ENCODE results near the gene DHRS3.

DNA sequence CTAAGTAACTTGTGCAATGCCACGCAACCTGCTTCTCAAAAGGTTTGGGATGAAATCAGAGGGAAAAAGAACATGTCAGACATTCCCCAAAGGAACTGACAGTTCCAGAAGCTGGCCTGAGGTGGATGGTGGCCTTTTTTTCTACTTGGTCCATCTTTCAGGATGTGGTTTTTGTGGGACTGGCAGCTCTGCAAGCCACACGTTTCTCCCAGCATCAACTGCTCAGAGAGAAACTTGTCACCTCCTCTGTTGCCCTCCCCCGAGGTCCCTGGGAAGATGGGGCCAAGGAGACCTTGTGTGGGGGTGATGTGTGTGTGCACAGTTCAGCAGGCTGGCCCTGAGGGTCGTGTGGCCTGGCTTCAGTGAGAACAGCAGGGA is 2.5 kb upstream of the DHRS3 start:
- TF ChIP-seq, protein P1, sequence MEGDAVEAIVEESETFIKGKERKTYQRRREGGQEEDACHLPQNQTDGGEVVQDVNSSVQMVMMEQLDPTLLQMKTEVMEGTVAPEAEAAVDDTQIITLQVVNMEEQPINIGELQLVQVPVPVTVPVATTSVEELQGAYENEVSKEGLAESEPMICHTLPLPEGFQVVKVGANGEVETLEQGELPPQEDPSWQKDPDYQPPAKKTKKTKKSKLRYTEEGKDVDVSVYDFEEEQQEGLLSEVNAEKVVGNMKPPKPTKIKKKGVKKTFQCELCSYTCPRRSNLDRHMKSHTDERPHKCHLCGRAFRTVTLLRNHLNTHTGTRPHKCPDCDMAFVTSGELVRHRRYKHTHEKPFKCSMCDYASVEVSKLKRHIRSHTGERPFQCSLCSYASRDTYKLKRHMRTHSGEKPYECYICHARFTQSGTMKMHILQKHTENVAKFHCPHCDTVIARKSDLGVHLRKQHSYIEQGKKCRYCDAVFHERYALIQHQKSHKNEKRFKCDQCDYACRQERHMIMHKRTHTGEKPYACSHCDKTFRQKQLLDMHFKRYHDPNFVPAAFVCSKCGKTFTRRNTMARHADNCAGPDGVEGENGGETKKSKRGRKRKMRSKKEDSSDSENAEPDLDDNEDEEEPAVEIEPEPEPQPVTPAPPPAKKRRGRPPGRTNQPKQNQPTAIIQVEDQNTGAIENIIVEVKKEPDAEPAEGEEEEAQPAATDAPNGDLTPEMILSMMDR (IDR thresholded peaks at IDR 0.05; ENCODE audit: insufficient read depth, low read length, poor library complexity, severe bottlenecking) = no peak
- TF ChIP-seq EZH2phosphoT487 (conservative IDR thresholded peaks at IDR 0.05; ENCODE audit: low read length) = no peak
